Retinal pigment epithelial cell (primary cell): ENCODE results near the gene ZSCAN16.

Experiments
- DNase-seq: peaks from one replicate; pipeline ENCODE4 v3.0.0-alpha.2; 2010; ENCODE audit warnings: low read depth
- H3K4me3 ChIP-seq: 2 replicates; pipeline ENCODE4 v1.5.1; 2011; ENCODE audit warnings: mild to moderate bottlenecking, low read length, control low read depth, moderate library complexity
- CTCF ChIP-seq: conservative IDR thresholded peaks from 2 replicates; pipeline ENCODE4 v1.5.1; 2011; ENCODE audit warnings: low read depth, low read length, control low read depth, inconsistent platforms

The ZSCAN16 gene

GRCh38 chr6:28140616-28141015, 16.2 kb downstream of the ZSCAN16 start:
- no peak overlapping the region for H3K4me3 ChIP-seq
- no peak for TF ChIP-seq CTCF
- no peak for DNase-seq

- no peak for TF ChIP-seq CTCF
- DNase-seq = peak; percentile 67
- H3K4me3 ChIP-seq = peak within 1 kb of the TSS; percentile 90
Observed at GRCh38 chr6:28141500-28142329, 17.3 kb downstream of the ZSCAN16 start, which contains the start of gene ZKSCAN8. Gene ZKSCAN8, plus strand, starts transcription at chr6:28141883. Its CDS starts 6,525 bp downstream, at chr6:28148408.

GRCh38 chr6:28142446-28142845, 18.0 kb downstream of the ZSCAN16 start:
- no peak for TF ChIP-seq CTCF
- no peak for DNase-seq
- peak overlapping the region; percentile 90 for H3K4me3 ChIP-seq

- no peak for DNase-seq
- TF ChIP-seq CTCF = no peak
- H3K4me3 ChIP-seq = no peak overlapping the region
Observed at GRCh38 chr6:28145231-28145630, 20.8 kb downstream of the ZSCAN16 start.

- no peak for TF ChIP-seq CTCF
Observed at GRCh38 chr6:28152531-28152930, 28.1 kb downstream of the ZSCAN16 start.

GRCh38 chr6:28153546-28153945, 29.1 kb downstream of the ZSCAN16 start:
- TF ChIP-seq CTCF = no peak
- H3K4me3 ChIP-seq = no peak overlapping the region
- no peak for DNase-seq

More at GRCh38 chr6:28152531-28152930, 28.1 kb downstream of the ZSCAN16 start:
- no peak overlapping the region for H3K4me3 ChIP-seq
- no peak for DNase-seq

GRCh38 chr6:28154357-28154756, 29.9 kb downstream of the ZSCAN16 start:
- no peak for DNase-seq
- no peak for TF ChIP-seq CTCF
- H3K4me3 ChIP-seq = no peak overlapping the region
